Metanephros (tissue), 1 donor: ENCODE data around the gene IGLON5. TPM values are rescaled to one million over a fixed set of nuclear protein-coding genes. Genes with fewer than 3 reads are reported as not detected.

Experiments used
- total RNA-seq: library from RNA; depleted of rRNA; stranded (reverse); fragments of >200 nt; gene quantifications from one replicate; pipeline ENCODE4 v1.2.3, GENCODE V29; 2014

IGLON5 gene
- total RNA-seq: 1.6 TPM

GRCh38 chr19:51311351-51312257, at the start of gene IGLON5:
IGLON5 (plus strand) TSS chr19:51311644; CDS start chr19:51311848, 204 bp downstream.

DNA sequence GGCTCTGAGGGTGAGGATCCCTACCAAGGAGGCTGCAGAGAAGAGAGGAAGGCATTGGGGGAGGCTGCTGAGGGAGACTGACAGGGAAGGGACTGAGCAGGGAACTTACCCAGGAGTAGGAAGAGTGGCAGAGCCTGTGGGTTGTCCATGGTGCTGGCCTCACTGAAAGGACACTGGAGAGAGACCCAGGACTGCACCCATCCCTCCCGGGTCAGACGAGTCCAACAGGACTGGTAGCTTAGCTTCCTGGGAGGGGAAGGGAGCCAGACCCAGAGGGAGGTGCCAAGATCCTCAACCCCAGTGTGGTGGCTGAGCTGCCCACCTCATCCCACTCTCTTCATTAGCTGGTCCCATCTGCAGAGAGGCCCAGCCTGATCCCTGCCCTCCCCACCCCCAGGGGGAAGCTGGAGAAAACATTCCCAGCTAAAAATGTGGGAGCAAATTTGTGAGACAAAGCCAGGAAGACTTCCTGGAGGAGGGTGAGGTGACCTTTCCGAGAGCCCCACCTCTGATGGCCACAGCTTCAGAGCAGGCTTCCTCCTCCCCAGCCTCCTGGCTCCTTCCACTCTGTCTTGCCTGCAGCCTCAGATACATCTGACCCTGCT, 30.6 kb downstream of the IGLON5 start, which contains the start of gene VSIG10L:
TSS of gene VSIG10L (minus strand) at position 164 of the 605 bp plus-strand sequence. CDS start at position 149, 15 bp downstream.

DNA sequence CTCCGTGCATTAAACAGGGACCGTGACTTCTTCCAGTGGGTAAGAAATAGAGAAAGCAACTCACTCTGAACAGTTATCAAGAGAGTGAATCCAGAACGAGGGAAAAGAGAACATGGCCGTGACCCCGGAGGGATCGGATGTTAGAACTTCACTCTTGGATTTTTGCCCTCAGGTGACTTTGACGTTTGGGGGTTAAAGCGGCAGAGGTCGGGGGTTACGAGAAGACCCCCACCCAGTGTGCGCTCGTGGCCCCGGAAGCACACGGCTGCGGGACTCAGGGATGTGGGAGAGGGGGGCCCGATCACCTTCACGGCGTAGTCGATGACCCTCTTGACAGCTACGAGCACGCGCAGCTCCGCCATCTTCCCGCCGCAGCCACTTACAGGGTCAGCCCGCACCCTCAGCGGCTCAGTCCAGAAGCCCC, 54.5 kb downstream of the IGLON5 start, which contains the start of gene ETFB:
TSS of gene ETFB (minus strand) at position 424 of the 424 bp plus-strand sequence. CDS start at position 362, 62 bp downstream.

DNA sequence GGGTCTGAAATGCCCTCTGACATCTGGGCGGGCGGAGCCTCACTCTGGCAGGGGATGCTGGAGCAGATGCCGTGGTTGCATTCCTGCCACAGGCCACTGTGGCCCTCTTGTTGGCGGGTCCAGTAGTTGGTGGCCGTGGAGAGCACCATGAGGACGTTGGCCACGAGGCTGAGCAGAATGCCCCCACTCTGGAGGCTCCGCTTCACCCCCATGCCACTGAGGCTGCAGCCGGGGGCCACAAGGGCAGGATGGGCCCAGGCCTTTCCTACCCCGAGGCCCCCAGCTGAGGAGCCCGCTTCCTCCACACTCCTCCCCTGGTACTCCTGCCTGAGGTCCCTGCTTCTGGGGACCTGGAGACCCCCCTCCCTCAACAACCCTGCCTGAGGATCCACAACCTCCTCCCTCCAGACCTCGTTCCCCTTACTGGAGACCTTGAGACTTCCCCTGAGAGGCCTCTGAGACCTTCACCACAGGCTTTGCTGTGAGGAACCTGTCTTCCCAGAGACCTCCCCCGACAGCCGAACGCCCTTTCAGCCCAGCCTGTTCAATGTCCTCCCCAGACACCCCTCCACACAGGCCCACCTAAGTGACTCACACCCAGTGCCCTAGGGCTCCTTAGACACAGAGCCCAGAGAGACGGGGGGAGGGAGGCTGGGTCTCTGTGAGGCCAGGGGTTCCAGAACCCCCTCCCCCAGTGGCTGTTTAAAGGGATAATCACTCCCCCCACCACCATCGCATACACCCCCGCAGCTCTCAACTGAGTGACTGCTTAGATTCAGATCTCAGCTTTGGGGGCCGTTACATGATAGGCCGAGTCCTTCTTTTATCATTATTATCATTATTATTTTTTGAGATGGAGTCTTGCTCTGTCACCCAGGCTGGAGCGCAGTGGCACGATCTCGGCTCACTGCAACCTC, 57.2 kb downstream of the IGLON5 start, which contains the start of gene CLDND2:
TSS of gene CLDND2 (minus strand) at position 638 of the 917 bp plus-strand sequence. CDS start at position 212, 426 bp downstream.

GRCh38 chr19:51372649-51373504, 61.4 kb downstream of the IGLON5 start, which contains the start of gene NKG7:
NKG7 (minus strand) TSS chr19:51372654; CDS start chr19:51372535, 119 bp downstream.

Other genes starting within 250 kb of the IGLON5 start
- gene KLK13, start 246.6 kb upstream of the IGLON5 start, total RNA-seq: 0.35 TPM
- 0.18 TPM for gene KLK14, start 228.8 kb upstream of the IGLON5 start, total RNA-seq
- 6.5 TPM for gene CTU1, start 203.2 kb upstream of the IGLON5 start, total RNA-seq
- 2.6 TPM for gene SIGLEC9, start 186.7 kb upstream of the IGLON5 start, total RNA-seq
- 1.5 TPM for gene SIGLEC7, start 169.3 kb upstream of the IGLON5 start, total RNA-seq
- 3.9 TPM for gene CD33, start 86.6 kb upstream of the IGLON5 start, total RNA-seq
- not detected for gene SIGLECL1, start 60.6 kb upstream of the IGLON5 start, total RNA-seq
- gene VSIG10L, start 30.5 kb downstream of the IGLON5 start, total RNA-seq: 1.5 TPM
- gene ETFB, start 54.7 kb downstream of the IGLON5 start, total RNA-seq: 70.2 TPM
- not detected for gene CLDND2, start 57.4 kb downstream of the IGLON5 start, total RNA-seq
- gene NKG7, start 61.0 kb downstream of the IGLON5 start, total RNA-seq: 7.2 TPM
- gene LIM2, start 76.3 kb downstream of the IGLON5 start, total RNA-seq: not detected
- gene C19orf84, start 78.9 kb downstream of the IGLON5 start, total RNA-seq: 0.23 TPM
- gene SIGLEC10, start 106.0 kb downstream of the IGLON5 start, total RNA-seq: 2.4 TPM
- gene SIGLEC8, start 146.8 kb downstream of the IGLON5 start, total RNA-seq: 0.06 TPM
- not detected for gene CEACAM18, start 166.9 kb downstream of the IGLON5 start, total RNA-seq
- gene SIGLEC12, start 190.2 kb downstream of the IGLON5 start, total RNA-seq: 0.12 TPM
- gene SIGLEC6, start 220.0 kb downstream of the IGLON5 start, total RNA-seq: 0.18 TPM